Bronchial epithelial cell (primary cell): ENCODE results near the gene C14orf180. TPM values are rescaled to one million over a fixed set of nuclear protein-coding genes. Genes with fewer than 3 reads are reported as not detected.

Experiments
- DNase-seq: peaks from one replicate; pipeline ENCODE4 v3.0.0-alpha.2; 2010; ENCODE audit warnings: low read depth
- FAIRE-seq: peaks from 2 replicates; lab custom pipeline; 2011; peaks lifted over from hg19 to GRCh38; lab: Jason Lieb, UNC
- H3K27me3 ChIP-seq: 2 replicates; pipeline ENCODE4 v1.5.1; 2011; ENCODE audit warnings: low read length; ENCODE audit not compliant: control insufficient read depth, insufficient read depth
- H3K36me3 ChIP-seq: 2 replicates; pipeline ENCODE4 v1.5.1; 2011; ENCODE audit warnings: low read length; ENCODE audit not compliant: control insufficient read depth, insufficient read depth
- H3K4me3 ChIP-seq: 2 replicates; pipeline ENCODE4 v1.5.1; 2011; ENCODE audit warnings: mild to moderate bottlenecking, low read depth, low read length, control low read depth
- CTCF ChIP-seq: IDR thresholded peaks from 2 replicates; pipeline ENCODE4 v1.5.1; 2011; ENCODE audit warnings: mild to moderate bottlenecking, moderate library complexity, low read length, control low read depth, inconsistent platforms; ENCODE audit not compliant: insufficient read depth, severe bottlenecking
- total RNA-seq: library from RNA; depleted of rRNA; stranded (reverse); fragments of >200 nt; gene quantifications from 2 replicates; pipeline ENCODE4 v1.2.1, GENCODE V29; 2014

Gene C14orf180
- total RNA-seq, 1 donor from 2014 or later: not detected

GRCh38 chr14:104559804-104560585 lies 19.6 kb upstream of the C14orf180 start:
- no peak for FAIRE-seq
- Histone ChIP-seq H3K4me3 (no peak overlapping the region), H3K27me3 (peaks cover 2% of the 10 kb centered on the region), H3K36me3 (no peaks in the 10 kb centered on the region)
- DNase-seq: no peak
- no peak for TF ChIP-seq CTCF

GRCh38 chr14:104560586-104560945 lies 19.0 kb upstream of the C14orf180 start:
- peaks cover 2% of the 10 kb centered on the region for H3K27me3 ChIP-seq

GRCh38 chr14:104561124-104561557 lies 18.4 kb upstream of the C14orf180 start:
- peaks cover 2% of the 10 kb centered on the region for H3K27me3 ChIP-seq
- FAIRE-seq (no peak), DNase-seq (no peak)
- no peak overlapping the region for H3K4me3 ChIP-seq
- H3K36me3 ChIP-seq: no peaks in the 10 kb centered on the region
- TF ChIP-seq CTCF: no peak

More at GRCh38 chr14:104560586-104560945, 19.0 kb upstream of the C14orf180 start:
- Histone ChIP-seq H3K4me3 (no peak overlapping the region), H3K36me3 (no peaks in the 10 kb centered on the region)
- no peak for TF ChIP-seq CTCF
- DNase-seq (no peak), FAIRE-seq (no peak)

- Histone ChIP-seq H3K36me3 (no peaks in the 10 kb centered on the region), H3K4me3 (no peak overlapping the region), H3K27me3 (peaks cover 2% of the 10 kb centered on the region)
- FAIRE-seq (no peak), DNase-seq (no peak)
- no peak for TF ChIP-seq CTCF
These were observed 17.7 kb upstream of the C14orf180 start for GRCh38 chr14:104561632-104562495.

- no peak for TF ChIP-seq CTCF
- DNase-seq: no peak
- no peak for FAIRE-seq
- Histone ChIP-seq H3K4me3 (no peak overlapping the region), H3K27me3 (peaks cover 2% of the 10 kb centered on the region), H3K36me3 (no peaks in the 10 kb centered on the region)
These were observed 17.0 kb upstream of the C14orf180 start for GRCh38 chr14:104562606-104563005.
